Measurements from ENCODE around the gene MGAT4C. TPM values are rescaled to one million over a fixed set of nuclear protein-coding genes. Genes with fewer than 3 reads are reported as not detected.

Gene MGAT4C
- total and polyA plus RNA-seq, 2 of the 8 experiments (the other 6 are each of a cell fraction or from before 2014, with no cell fraction given), result 1.6 to 2.5 TPM

GRCh38 chr12:86050010-86050409 is 206.2 kb downstream of the MGAT4C start (continued):
- TF ChIP-seq CHD7 (IDR thresholded peaks at IDR 0.05; ENCODE audit: insufficient replicate concordance, low read length) (no peak), CBX5 (IDR thresholded peaks at IDR 0.05; ENCODE audit: low read depth, low read length) (no peak), SP1 (IDR thresholded peaks at IDR 0.05; ENCODE audit: low read depth, low read length) (no peak), TEAD4 (IDR thresholded peaks at IDR 0.05; ENCODE audit: low read depth, low read length) (no peak), CEBPB (IDR thresholded peaks at IDR 0.05; ENCODE audit: low read depth, low read length) (no peak), KDM1A (IDR thresholded peaks at IDR 0.05; ENCODE audit: borderline replicate concordance, low read length) (no peak)

Measured in H1 (cell line).